ENCODE results near the gene KRTAP29-1.

- TF ChIP-seq, protein P1, sequence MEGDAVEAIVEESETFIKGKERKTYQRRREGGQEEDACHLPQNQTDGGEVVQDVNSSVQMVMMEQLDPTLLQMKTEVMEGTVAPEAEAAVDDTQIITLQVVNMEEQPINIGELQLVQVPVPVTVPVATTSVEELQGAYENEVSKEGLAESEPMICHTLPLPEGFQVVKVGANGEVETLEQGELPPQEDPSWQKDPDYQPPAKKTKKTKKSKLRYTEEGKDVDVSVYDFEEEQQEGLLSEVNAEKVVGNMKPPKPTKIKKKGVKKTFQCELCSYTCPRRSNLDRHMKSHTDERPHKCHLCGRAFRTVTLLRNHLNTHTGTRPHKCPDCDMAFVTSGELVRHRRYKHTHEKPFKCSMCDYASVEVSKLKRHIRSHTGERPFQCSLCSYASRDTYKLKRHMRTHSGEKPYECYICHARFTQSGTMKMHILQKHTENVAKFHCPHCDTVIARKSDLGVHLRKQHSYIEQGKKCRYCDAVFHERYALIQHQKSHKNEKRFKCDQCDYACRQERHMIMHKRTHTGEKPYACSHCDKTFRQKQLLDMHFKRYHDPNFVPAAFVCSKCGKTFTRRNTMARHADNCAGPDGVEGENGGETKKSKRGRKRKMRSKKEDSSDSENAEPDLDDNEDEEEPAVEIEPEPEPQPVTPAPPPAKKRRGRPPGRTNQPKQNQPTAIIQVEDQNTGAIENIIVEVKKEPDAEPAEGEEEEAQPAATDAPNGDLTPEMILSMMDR (conservative IDR thresholded peaks at IDR 0.05; ENCODE audit: low read depth in 2 of 2), result peak; percentile 52 to 77
- TF ChIP-seq POLR2AphosphoS5 (IDR thresholded peaks at IDR 0.05; ENCODE audit: low read depth) (no peak), EZH2 (IDR thresholded peaks at IDR 0.05; ENCODE audit: low read depth, unreplicated experiment) (no peak), ZNF331 (CRISPR knock-in tag; IDR thresholded peaks at IDR 0.05; ENCODE audit: low read depth) (no peak), EZH2phosphoT487 (IDR thresholded peaks at IDR 0.05; ENCODE audit: unreplicated experiment) (no peak), STAT1 (IDR thresholded peaks at IDR 0.05; ENCODE audit: unreplicated experiment) (no peak)
- TF ChIP-seq, protein P2, sequence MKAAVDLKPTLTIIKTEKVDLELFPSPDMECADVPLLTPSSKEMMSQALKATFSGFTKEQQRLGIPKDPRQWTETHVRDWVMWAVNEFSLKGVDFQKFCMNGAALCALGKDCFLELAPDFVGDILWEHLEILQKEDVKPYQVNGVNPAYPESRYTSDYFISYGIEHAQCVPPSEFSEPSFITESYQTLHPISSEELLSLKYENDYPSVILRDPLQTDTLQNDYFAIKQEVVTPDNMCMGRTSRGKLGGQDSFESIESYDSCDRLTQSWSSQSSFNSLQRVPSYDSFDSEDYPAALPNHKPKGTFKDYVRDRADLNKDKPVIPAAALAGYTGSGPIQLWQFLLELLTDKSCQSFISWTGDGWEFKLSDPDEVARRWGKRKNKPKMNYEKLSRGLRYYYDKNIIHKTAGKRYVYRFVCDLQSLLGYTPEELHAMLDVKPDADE (IDR thresholded peaks at IDR 0.05), result no peak
Measured at GRCh38 chr17:41324180-41325075, 21.8 kb upstream of the KRTAP29-1 start.
